GM20000 (cell line): Measurements from ENCODE around the gene SART1.
A peak's percentile ranks its signal among the peaks of the same experiment; 100 is the strongest.

ENCODE experiments used
- DNase-seq: peaks from one replicate; pipeline ENCODE4 v3.0.0; 2012; ENCODE audit warnings: low spot score
- CTCF ChIP-seq: IDR thresholded peaks from 2 replicates; pipeline ENCODE4 v1.5.1; 2012; ENCODE audit warnings: mild to moderate bottlenecking, control low read depth; ENCODE audit errors: extremely low read depth, missing control alignments

Gene SART1

GRCh38 chr11:66001942-66002647, 40.6 kb downstream of the SART1 start, which contains the start of the genes BANF1 and EIF1AD:
Gene BANF1 (plus strand): TSS chr11:66002503. CDS start chr11:66003251, 748 bp downstream.
Gene EIF1AD (minus strand): TSS chr11:66002157. CDS start chr11:66000389, 1,768 bp downstream.
- no peak for TF ChIP-seq CTCF
- DNase-seq = peak; percentile 93

GRCh38 chr11:66002648-66003225, 41.2 kb downstream of the SART1 start:
- no peak for TF ChIP-seq CTCF
- DNase-seq = peak; percentile 88

- peak; percentile 13 for DNase-seq
- TF ChIP-seq CTCF = no peak
Observed at GRCh38 chr11:66003291-66003690, 41.8 kb downstream of the SART1 start.

GRCh38 chr11:66004186-66004585, 42.7 kb downstream of the SART1 start:
- TF ChIP-seq CTCF = no peak
- DNase-seq = no peak

GRCh38 chr11:66006134-66006890, 44.8 kb downstream of the SART1 start:
- DNase-seq = no peak
- TF ChIP-seq CTCF = no peak

GRCh38 chr11:66006891-66007176, 45.3 kb downstream of the SART1 start:
- no peak for DNase-seq
- TF ChIP-seq CTCF = no peak

- no peak for TF ChIP-seq CTCF
- peak; percentile 11 for DNase-seq
Observed at GRCh38 chr11:66007201-66007634, 45.7 kb downstream of the SART1 start.
